H9 (cell line): Measurements from ENCODE around the gene FBXO17. TPM values are rescaled to one million over a fixed set of nuclear protein-coding genes. Genes with fewer than 3 reads are reported as not detected.

ENCODE experiments used
- DNase-seq: peaks from one replicate; pipeline ENCODE4 v3.0.0-alpha.2; 2017
- H2AFZ ChIP-seq: one replicate; pipeline ENCODE4 v1.6.1; 2013; ENCODE audit warnings: mild to moderate bottlenecking, low read length, control low read depth, moderate library complexity
- H2AK5ac ChIP-seq: 2 replicates; pipeline ENCODE4 v1.6.1; 2013; ENCODE audit warnings: low read length, control low read depth, mixed read lengths; ENCODE audit not compliant: insufficient read length
- H2BK120ac ChIP-seq: one replicate; pipeline ENCODE4 v1.6.1; 2013; ENCODE audit warnings: low read depth, mild to moderate bottlenecking, low read length, control low read depth, inconsistent platforms; ENCODE audit not compliant: poor library complexity, severe bottlenecking
- H2BK12ac ChIP-seq: 2 replicates; pipeline ENCODE4 v1.6.1; 2013; ENCODE audit warnings: low read length, control low read depth, mixed read lengths, low read depth; ENCODE audit not compliant: insufficient read length
- H2BK15ac ChIP-seq: 2 replicates; pipeline ENCODE4 v1.6.1; 2013; ENCODE audit warnings: low read depth, low read length, control low read depth
- H2BK20ac ChIP-seq: one replicate; pipeline ENCODE4 v1.6.1; 2013; ENCODE audit warnings: low read depth, mild to moderate bottlenecking, low read length, control low read depth, inconsistent platforms; ENCODE audit not compliant: poor library complexity, severe bottlenecking
- H2BK5ac ChIP-seq: 2 replicates; pipeline ENCODE4 v1.6.1; 2013; ENCODE audit warnings: low read length, control low read depth, mixed read lengths; ENCODE audit not compliant: insufficient read length
- H3K14ac ChIP-seq: 2 replicates; pipeline ENCODE4 v1.6.1; 2013; ENCODE audit warnings: low read length, control low read depth; ENCODE audit not compliant: insufficient read depth
- H3K18ac ChIP-seq: 2 replicates; pipeline ENCODE4 v1.6.1; 2013; ENCODE audit warnings: low read depth, mild to moderate bottlenecking, mixed read lengths, low read length, control low read depth; ENCODE audit not compliant: insufficient read length
- H3K23ac ChIP-seq: 2 replicates; pipeline ENCODE4 v1.6.1; 2013; ENCODE audit warnings: low read length, control low read depth, mixed read lengths, low read depth; ENCODE audit not compliant: insufficient read length
- H3K23me2 ChIP-seq: 2 replicates; pipeline ENCODE4 v1.6.1; 2013; ENCODE audit warnings: low read depth, mild to moderate bottlenecking, mixed read lengths, low read length, control low read depth; ENCODE audit not compliant: insufficient read length, poor library complexity, severe bottlenecking
- H3K27ac ChIP-seq: 2 replicates; pipeline ENCODE4 v1.5.1; 2013; ENCODE audit warnings: low read length, control low read depth, mixed read lengths, low read depth; ENCODE audit not compliant: insufficient read length
- H3K27me3 ChIP-seq: 2 replicates; pipeline ENCODE4 v1.6.1; 2013; ENCODE audit warnings: low read length, control low read depth, inconsistent platforms; ENCODE audit not compliant: insufficient read depth
- H3K4ac ChIP-seq: 2 replicates; pipeline ENCODE4 v1.6.1; 2013; ENCODE audit warnings: low read depth, mild to moderate bottlenecking, control low read depth, inconsistent platforms, low read length, moderate library complexity
- H3K4me1 ChIP-seq: 2 replicates; pipeline ENCODE4 v1.6.1; 2013; ENCODE audit warnings: low read length, control low read depth, inconsistent platforms; ENCODE audit not compliant: insufficient read depth
- H3K4me2 ChIP-seq: 2 replicates; pipeline ENCODE4 v1.6.1; 2013; ENCODE audit warnings: low read length, control low read depth, mixed read lengths; ENCODE audit not compliant: insufficient read length, insufficient read depth
- H3K56ac ChIP-seq: 2 replicates; pipeline ENCODE4 v1.6.1; 2013; ENCODE audit warnings: low read depth, mild to moderate bottlenecking, mixed read lengths, low read length, control low read depth; ENCODE audit not compliant: insufficient read length
- H3K79me1 ChIP-seq: 2 replicates; pipeline ENCODE4 v1.6.1; 2013; ENCODE audit warnings: low read depth, mild to moderate bottlenecking, moderate library complexity, low read length, control low read depth, inconsistent platforms; ENCODE audit not compliant: insufficient read depth, poor library complexity, severe bottlenecking
- H3K79me2 ChIP-seq: 2 replicates; pipeline ENCODE4 v1.6.1; 2013; ENCODE audit warnings: low read length, control low read depth, inconsistent platforms; ENCODE audit not compliant: insufficient read depth
- H3K9ac ChIP-seq: 2 replicates; pipeline ENCODE4 v1.6.1; 2013; ENCODE audit warnings: low read length, control low read depth, mixed read lengths; ENCODE audit not compliant: insufficient read length; ENCODE audit errors: extremely low read depth
- H3K9me3 ChIP-seq: one replicate; pipeline ENCODE4 v1.6.1; 2013; ENCODE audit warnings: low read depth, low read length, inconsistent platforms; ENCODE audit not compliant: control insufficient read depth
- H3T11ph ChIP-seq: one replicate; pipeline ENCODE4 v1.6.1; 2013; ENCODE audit warnings: mild to moderate bottlenecking, low read length, control low read depth, inconsistent platforms
- H4K20me1 ChIP-seq: one replicate; pipeline ENCODE4 v1.6.1; 2013; ENCODE audit not compliant: control insufficient read depth, insufficient read length, insufficient read depth
- H4K5ac ChIP-seq: 2 replicates; pipeline ENCODE4 v1.6.1; 2013; ENCODE audit warnings: low read depth, mild to moderate bottlenecking, mixed read lengths, low read length, control low read depth; ENCODE audit not compliant: insufficient read length
- H4K8ac ChIP-seq: replicated peaks from 2 replicates; pipeline ENCODE4 v1.6.1; 2013; ENCODE audit warnings: low read length, control low read depth, mixed read lengths, low read depth; ENCODE audit not compliant: insufficient read length
- H4K91ac ChIP-seq: 2 replicates; pipeline ENCODE4 v1.6.1; 2013; ENCODE audit warnings: low read depth, mild to moderate bottlenecking, moderate library complexity, mixed read lengths, low read length, control low read depth; ENCODE audit not compliant: insufficient read length
- H3K27ac Mint-ChIP-seq, 3 experiments: 2 replicates in 2 of 3; 3 replicates in 1 of 3; pipeline ENCODE4 v1.8.0; 2020 to 2021; ENCODE audit warnings: mixed read lengths in 3 of 3, mild to moderate bottlenecking in 1 of 3, moderate library complexity in 1 of 3
- H3K27me3 Mint-ChIP-seq: 2 replicates; pipeline ENCODE4 v1.8.0; 2021; ENCODE audit warnings: low read depth, mild to moderate bottlenecking, moderate library complexity, mixed read lengths
- H3K36me3 Mint-ChIP-seq, 3 experiments: 2 replicates in 2 of 3; 3 replicates in 1 of 3; pipeline ENCODE4 v1.8.0; 2020 to 2021; ENCODE audit warnings: low read depth in 3 of 3, mixed read lengths in 3 of 3; ENCODE audit not compliant: insufficient read depth in 1 of 3
- H3K4me1 Mint-ChIP-seq, 2 experiments: 2 replicates each; pipeline ENCODE4 v1.8.0; 2020; ENCODE audit warnings: mixed read lengths in 2 of 2
- H3K4me3 Mint-ChIP-seq, 2 experiments: 2 replicates in 1 of 2; 3 replicates in 1 of 2; pipeline ENCODE4 v1.8.0; 2020 to 2021; ENCODE audit warnings: mild to moderate bottlenecking in 2 of 2, mixed read lengths in 2 of 2, moderate library complexity in 1 of 2
- H3K9me3 Mint-ChIP-seq, 2 experiments: 2 replicates in 1 of 2; 3 replicates in 1 of 2; pipeline ENCODE4 v1.8.0; 2020; ENCODE audit warnings: mild to moderate bottlenecking in 2 of 2, mixed read lengths in 2 of 2, moderate library complexity in 1 of 2
- WGBS: extraction: QIAGEN DNeasy Blood & Tissue Kit; methylation state at CpG from one replicate; pipeline ENCODE4 v1.1.7; 2013; ENCODE audit warnings: missing lambda C conversion rate, low lambda C conversion rate, mixed read lengths; ENCODE audit not compliant: insufficient read length; ENCODE audit errors: extremely low coverage; 5-methylcytosine and 5-hydroxymethylcytosine counted together
- total RNA-seq: library from RNA; stranded (reverse); gene quantifications from 2 replicates; pipeline ENCODE4 v1.2.1, GENCODE V29; 2021
- TF ChIP-seq, protein P1 (sequence below): fragments of 200-600 bp; sonication (generic); conservative IDR thresholded peaks from 3 replicates; pipeline ENCODE4 v1.8.0; 2021; ENCODE audit warnings: antibody characterized with exemption, mild to moderate bottlenecking

The FBXO17 gene
- total RNA-seq, 1 experiment from 2014 or later, result 25.5 TPM

- Histone ChIP-seq H3T11ph (no peak overlapping the region), H3K23me2 (peaks cover 9% of the 10 kb centered on the region), H3K23ac (no peak overlapping the region), H2BK20ac (no peak overlapping the region), H3K79me1 (no peaks in the 10 kb centered on the region), H2AK5ac (no peak overlapping the region), H4K8ac (no peak overlapping the region), H3K27me3 (no peaks in the 10 kb centered on the region), H2BK120ac (no peak overlapping the region), H3K27ac (no peak overlapping the region), H3K9me3 (no peaks in the 10 kb centered on the region), H2AFZ (no peak overlapping the region), H3K4ac (no peak overlapping the region), H3K9ac (no peak overlapping the region), H4K91ac (no peak overlapping the region), H2BK5ac (no peak overlapping the region), H2BK12ac (no peak overlapping the region), H3K14ac (no peak overlapping the region), H4K5ac (no peak overlapping the region), H3K56ac (no peak overlapping the region), H3K4me1 (no peaks in the 10 kb centered on the region), H3K18ac (no peak overlapping the region), H3K79me2 (no peaks in the 10 kb centered on the region), H2BK15ac (no peak overlapping the region), H4K20me1 (no peaks in the 10 kb centered on the region), H3K4me2 (no peak overlapping the region)
- no CpG with 5 or more reads among the region's 10 CpGs for WGBS
- Mint-ChIP-seq H3K27ac (no peak overlapping the region; a peak in 1 of 7 replicates), H3K9me3 (peaks cover 10 to 11% of the 10 kb centered on the region in 2 experiments), H3K4me3 (no peak overlapping the region), H3K27me3 (peaks cover 14% of the 10 kb centered on the region), H3K36me3 (peaks cover 8 to 10% (median 9%) of the 10 kb centered on the region in 3 experiments), H3K4me1 (peaks cover 6 to 7% of the 10 kb centered on the region in 2 experiments; a peak in 3 of 4 replicates)
- no peak for DNase-seq
- TF ChIP-seq, protein P1, sequence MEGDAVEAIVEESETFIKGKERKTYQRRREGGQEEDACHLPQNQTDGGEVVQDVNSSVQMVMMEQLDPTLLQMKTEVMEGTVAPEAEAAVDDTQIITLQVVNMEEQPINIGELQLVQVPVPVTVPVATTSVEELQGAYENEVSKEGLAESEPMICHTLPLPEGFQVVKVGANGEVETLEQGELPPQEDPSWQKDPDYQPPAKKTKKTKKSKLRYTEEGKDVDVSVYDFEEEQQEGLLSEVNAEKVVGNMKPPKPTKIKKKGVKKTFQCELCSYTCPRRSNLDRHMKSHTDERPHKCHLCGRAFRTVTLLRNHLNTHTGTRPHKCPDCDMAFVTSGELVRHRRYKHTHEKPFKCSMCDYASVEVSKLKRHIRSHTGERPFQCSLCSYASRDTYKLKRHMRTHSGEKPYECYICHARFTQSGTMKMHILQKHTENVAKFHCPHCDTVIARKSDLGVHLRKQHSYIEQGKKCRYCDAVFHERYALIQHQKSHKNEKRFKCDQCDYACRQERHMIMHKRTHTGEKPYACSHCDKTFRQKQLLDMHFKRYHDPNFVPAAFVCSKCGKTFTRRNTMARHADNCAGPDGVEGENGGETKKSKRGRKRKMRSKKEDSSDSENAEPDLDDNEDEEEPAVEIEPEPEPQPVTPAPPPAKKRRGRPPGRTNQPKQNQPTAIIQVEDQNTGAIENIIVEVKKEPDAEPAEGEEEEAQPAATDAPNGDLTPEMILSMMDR, result no peak
These were observed 5.2 kb upstream of the FBXO17 start for GRCh38 chr19:38980583-38981374.
